Measurements from ENCODE around the gene DAPK1.

DAPK1 gene

GRCh38 chr9:87551772-87552217 is 54.1 kb downstream of the DAPK1 start:
- no peak for TF ChIP-seq CTCF (IDR thresholded peaks at IDR 0.05; ENCODE audit: low read depth, low read length)
- no peak overlapping the region for H3K4me3 ChIP-seq (ENCODE audit: low read depth, low read length)
- no peak for DNase-seq (ENCODE audit: low read depth, low spot score)
- in situ Hi-C loops (cut with HindIII; ENCODE audit: low sequenced_read_pairs), result no loop called here

GRCh38 chr9:87554171-87554910 is 56.7 kb downstream of the DAPK1 start:
- no peak overlapping the region for H3K4me3 ChIP-seq (ENCODE audit: low read depth, low read length)
- no peak for TF ChIP-seq CTCF (IDR thresholded peaks at IDR 0.05; ENCODE audit: low read depth, low read length)
- in situ Hi-C loops (cut with HindIII; ENCODE audit: low sequenced_read_pairs), result no loop called here
- DNase-seq (ENCODE audit: low read depth, low spot score), result no peak

GRCh38 chr9:87554976-87555375 is 57.3 kb downstream of the DAPK1 start:
- no peak overlapping the region for H3K4me3 ChIP-seq (ENCODE audit: low read depth, low read length)
- TF ChIP-seq CTCF (IDR thresholded peaks at IDR 0.05; ENCODE audit: low read depth, low read length), result no peak
- no peak for DNase-seq (ENCODE audit: low read depth, low spot score)
- in situ Hi-C loops (cut with HindIII; ENCODE audit: low sequenced_read_pairs), result no loop called here

GRCh38 chr9:87556039-87556438 is 58.4 kb downstream of the DAPK1 start:
- no peak for TF ChIP-seq CTCF (IDR thresholded peaks at IDR 0.05; ENCODE audit: low read depth, low read length)
- no peak overlapping the region for H3K4me3 ChIP-seq (ENCODE audit: low read depth, low read length)
- in situ Hi-C loops (cut with HindIII; ENCODE audit: low sequenced_read_pairs), result no loop called here
- no peak for DNase-seq (ENCODE audit: low read depth, low spot score)

- TF ChIP-seq CTCF (IDR thresholded peaks at IDR 0.05; ENCODE audit: low read depth, low read length), result no peak
- H3K4me3 ChIP-seq (ENCODE audit: low read depth, low read length), result no peak overlapping the region
- in situ Hi-C loops (cut with HindIII; ENCODE audit: low sequenced_read_pairs), result no loop called here
- no peak for DNase-seq (ENCODE audit: low read depth, low spot score)
Observed at GRCh38 chr9:87556821-87557220, 59.2 kb downstream of the DAPK1 start.

GRCh38 chr9:87557996-87558395 is 60.3 kb downstream of the DAPK1 start:
- peak; percentile 33 for DNase-seq (ENCODE audit: low read depth, low spot score)
- no peak overlapping the region for H3K4me3 ChIP-seq (ENCODE audit: low read depth, low read length)
- TF ChIP-seq CTCF (IDR thresholded peaks at IDR 0.05; ENCODE audit: low read depth, low read length), result no peak
- in situ Hi-C loops (cut with HindIII; ENCODE audit: low sequenced_read_pairs), result no loop called here
